ENCODE results near the gene CEP112. TPM values are rescaled to one million over a fixed set of nuclear protein-coding genes. Genes with fewer than 3 reads are reported as not detected.

The CEP112 gene
- total and polyA plus RNA-seq, 2 experiments from 2014 or later = 4.0 to 4.3 TPM

DNA sequence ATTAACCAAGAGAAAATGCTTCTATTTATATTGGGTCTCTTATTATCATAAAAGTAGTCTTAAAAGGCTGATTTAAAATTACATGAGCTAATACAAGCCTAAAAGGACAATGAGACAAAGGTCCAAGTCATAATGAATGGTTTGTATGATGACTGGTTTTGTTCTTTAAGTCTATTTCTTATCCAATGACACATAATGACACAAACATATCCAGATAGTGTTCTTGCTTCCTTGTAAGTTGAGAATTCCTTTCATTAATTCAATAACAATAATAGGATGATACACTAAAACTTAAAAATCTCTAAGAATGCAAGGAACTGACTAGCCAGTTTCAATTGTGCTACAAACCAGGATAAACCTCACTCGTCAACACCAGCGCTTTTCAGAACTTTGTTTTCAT is 244.1 kb downstream of the CEP112 start:
- no peak overlapping the region for H2AFZ ChIP-seq
- TF ChIP-seq, protein P1, sequence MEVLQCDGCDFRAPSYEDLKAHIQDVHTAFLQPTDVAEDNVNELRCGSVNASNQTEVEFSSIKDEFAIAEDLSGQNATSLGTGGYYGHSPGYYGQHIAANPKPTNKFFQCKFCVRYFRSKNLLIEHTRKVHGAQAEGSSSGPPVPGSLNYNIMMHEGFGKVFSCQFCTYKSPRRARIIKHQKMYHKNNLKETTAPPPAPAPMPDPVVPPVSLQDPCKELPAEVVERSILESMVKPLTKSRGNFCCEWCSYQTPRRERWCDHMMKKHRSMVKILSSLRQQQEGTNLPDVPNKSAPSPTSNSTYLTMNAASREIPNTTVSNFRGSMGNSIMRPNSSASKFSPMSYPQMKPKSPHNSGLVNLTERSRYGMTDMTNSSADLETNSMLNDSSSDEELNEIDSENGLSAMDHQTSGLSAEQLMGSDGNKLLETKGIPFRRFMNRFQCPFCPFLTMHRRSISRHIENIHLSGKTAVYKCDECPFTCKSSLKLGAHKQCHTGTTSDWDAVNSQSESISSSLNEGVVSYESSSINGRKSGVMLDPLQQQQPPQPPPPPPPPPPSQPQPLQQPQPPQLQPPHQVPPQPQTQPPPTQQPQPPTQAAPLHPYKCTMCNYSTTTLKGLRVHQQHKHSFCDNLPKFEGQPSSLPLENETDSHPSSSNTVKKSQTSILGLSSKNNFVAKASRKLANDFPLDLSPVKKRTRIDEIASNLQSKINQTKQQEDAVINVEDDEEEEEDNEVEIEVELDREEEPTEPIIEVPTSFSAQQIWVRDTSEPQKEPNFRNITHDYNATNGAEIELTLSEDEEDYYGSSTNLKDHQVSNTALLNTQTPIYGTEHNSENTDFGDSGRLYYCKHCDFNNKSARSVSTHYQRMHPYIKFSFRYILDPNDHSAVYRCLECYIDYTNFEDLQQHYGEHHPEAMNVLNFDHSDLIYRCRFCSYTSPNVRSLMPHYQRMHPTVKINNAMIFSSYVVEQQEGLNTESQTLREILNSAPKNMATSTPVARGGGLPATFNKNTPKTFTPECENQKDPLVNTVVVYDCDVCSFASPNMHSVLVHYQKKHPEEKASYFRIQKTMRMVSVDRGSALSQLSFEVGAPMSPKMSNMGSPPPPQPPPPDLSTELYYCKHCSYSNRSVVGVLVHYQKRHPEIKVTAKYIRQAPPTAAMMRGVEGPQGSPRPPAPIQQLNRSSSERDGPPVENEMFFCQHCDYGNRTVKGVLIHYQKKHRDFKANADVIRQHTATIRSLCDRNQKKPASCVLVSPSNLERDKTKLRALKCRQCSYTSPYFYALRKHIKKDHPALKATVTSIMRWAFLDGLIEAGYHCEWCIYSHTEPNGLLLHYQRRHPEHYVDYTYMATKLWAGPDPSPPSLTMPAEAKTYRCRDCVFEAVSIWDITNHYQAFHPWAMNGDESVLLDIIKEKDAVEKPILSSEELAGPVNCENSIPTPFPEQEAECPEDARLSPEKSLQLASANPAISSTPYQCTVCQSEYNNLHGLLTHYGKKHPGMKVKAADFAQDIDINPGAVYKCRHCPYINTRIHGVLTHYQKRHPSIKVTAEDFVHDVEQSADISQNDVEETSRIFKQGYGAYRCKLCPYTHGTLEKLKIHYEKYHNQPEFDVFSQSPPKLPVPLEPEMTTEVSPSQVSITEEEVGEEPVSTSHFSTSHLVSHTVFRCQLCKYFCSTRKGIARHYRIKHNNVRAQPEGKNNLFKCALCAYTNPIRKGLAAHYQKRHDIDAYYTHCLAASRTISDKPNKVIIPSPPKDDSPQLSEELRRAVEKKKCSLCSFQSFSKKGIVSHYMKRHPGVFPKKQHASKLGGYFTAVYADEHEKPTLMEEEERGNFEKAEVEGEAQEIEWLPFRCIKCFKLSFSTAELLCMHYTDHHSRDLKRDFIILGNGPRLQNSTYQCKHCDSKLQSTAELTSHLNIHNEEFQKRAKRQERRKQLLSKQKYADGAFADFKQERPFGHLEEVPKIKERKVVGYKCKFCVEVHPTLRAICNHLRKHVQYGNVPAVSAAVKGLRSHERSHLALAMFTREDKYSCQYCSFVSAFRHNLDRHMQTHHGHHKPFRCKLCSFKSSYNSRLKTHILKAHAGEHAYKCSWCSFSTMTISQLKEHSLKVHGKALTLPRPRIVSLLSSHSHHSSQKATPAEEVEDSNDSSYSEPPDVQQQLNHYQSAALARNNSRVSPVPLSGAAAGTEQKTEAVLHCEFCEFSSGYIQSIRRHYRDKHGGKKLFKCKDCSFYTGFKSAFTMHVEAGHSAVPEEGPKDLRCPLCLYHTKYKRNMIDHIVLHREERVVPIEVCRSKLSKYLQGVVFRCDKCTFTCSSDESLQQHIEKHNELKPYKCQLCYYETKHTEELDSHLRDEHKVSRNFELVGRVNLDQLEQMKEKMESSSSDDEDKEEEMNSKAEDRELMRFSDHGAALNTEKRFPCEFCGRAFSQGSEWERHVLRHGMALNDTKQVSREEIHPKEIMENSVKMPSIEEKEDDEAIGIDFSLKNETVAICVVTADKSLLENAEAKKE (CRISPR knock-in tag; IDR thresholded peaks at IDR 0.05) = no peak
- no peak for TF ChIP-seq EZH2phosphoT487 (IDR thresholded peaks at IDR 0.05; ENCODE audit: unreplicated experiment)
- TF ChIP-seq, protein P2, sequence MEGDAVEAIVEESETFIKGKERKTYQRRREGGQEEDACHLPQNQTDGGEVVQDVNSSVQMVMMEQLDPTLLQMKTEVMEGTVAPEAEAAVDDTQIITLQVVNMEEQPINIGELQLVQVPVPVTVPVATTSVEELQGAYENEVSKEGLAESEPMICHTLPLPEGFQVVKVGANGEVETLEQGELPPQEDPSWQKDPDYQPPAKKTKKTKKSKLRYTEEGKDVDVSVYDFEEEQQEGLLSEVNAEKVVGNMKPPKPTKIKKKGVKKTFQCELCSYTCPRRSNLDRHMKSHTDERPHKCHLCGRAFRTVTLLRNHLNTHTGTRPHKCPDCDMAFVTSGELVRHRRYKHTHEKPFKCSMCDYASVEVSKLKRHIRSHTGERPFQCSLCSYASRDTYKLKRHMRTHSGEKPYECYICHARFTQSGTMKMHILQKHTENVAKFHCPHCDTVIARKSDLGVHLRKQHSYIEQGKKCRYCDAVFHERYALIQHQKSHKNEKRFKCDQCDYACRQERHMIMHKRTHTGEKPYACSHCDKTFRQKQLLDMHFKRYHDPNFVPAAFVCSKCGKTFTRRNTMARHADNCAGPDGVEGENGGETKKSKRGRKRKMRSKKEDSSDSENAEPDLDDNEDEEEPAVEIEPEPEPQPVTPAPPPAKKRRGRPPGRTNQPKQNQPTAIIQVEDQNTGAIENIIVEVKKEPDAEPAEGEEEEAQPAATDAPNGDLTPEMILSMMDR (conservative IDR thresholded peaks at IDR 0.05; ENCODE audit: low read depth in 2 of 2) = no peak
- TF ChIP-seq POLR2AphosphoS5 (IDR thresholded peaks at IDR 0.05; ENCODE audit: low read depth) = no peak
- no peak for TF ChIP-seq EZH2 (IDR thresholded peaks at IDR 0.05; ENCODE audit: low read depth, unreplicated experiment)
- no peak for TF ChIP-seq NANOG (IDR thresholded peaks at IDR 0.05; ENCODE audit: borderline replicate concordance)
- TF ChIP-seq, protein P3, sequence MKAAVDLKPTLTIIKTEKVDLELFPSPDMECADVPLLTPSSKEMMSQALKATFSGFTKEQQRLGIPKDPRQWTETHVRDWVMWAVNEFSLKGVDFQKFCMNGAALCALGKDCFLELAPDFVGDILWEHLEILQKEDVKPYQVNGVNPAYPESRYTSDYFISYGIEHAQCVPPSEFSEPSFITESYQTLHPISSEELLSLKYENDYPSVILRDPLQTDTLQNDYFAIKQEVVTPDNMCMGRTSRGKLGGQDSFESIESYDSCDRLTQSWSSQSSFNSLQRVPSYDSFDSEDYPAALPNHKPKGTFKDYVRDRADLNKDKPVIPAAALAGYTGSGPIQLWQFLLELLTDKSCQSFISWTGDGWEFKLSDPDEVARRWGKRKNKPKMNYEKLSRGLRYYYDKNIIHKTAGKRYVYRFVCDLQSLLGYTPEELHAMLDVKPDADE (IDR thresholded peaks at IDR 0.05) = no peak
- TF ChIP-seq CREB1 (CRISPR knock-in tag; IDR thresholded peaks at IDR 0.05; ENCODE audit: low read depth) = no peak
- no peak for TF ChIP-seq ZNF114 (CRISPR knock-in tag; IDR thresholded peaks at IDR 0.05)
- TF ChIP-seq, protein P4, sequence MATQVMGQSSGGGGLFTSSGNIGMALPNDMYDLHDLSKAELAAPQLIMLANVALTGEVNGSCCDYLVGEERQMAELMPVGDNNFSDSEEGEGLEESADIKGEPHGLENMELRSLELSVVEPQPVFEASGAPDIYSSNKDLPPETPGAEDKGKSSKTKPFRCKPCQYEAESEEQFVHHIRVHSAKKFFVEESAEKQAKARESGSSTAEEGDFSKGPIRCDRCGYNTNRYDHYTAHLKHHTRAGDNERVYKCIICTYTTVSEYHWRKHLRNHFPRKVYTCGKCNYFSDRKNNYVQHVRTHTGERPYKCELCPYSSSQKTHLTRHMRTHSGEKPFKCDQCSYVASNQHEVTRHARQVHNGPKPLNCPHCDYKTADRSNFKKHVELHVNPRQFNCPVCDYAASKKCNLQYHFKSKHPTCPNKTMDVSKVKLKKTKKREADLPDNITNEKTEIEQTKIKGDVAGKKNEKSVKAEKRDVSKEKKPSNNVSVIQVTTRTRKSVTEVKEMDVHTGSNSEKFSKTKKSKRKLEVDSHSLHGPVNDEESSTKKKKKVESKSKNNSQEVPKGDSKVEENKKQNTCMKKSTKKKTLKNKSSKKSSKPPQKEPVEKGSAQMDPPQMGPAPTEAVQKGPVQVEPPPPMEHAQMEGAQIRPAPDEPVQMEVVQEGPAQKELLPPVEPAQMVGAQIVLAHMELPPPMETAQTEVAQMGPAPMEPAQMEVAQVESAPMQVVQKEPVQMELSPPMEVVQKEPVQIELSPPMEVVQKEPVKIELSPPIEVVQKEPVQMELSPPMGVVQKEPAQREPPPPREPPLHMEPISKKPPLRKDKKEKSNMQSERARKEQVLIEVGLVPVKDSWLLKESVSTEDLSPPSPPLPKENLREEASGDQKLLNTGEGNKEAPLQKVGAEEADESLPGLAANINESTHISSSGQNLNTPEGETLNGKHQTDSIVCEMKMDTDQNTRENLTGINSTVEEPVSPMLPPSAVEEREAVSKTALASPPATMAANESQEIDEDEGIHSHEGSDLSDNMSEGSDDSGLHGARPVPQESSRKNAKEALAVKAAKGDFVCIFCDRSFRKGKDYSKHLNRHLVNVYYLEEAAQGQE (IDR thresholded peaks at IDR 0.05; ENCODE audit: unreplicated experiment) = no peak
- no peak for TF ChIP-seq STAT1 (IDR thresholded peaks at IDR 0.05; ENCODE audit: unreplicated experiment)
- TF ChIP-seq JUNB (IDR thresholded peaks at IDR 0.05; ENCODE audit: unreplicated experiment) = no peak
- TF ChIP-seq ZNF331 (CRISPR knock-in tag; IDR thresholded peaks at IDR 0.05; ENCODE audit: low read depth) = no peak

More for the DNA sequence above, 244.1 kb downstream of the CEP112 start:
- H3K4me2 ChIP-seq = no peak overlapping the region
- no peak overlapping the region for H3K4me3 ChIP-seq
- H3K4me1 ChIP-seq (ENCODE audit: insufficient read depth) = no peaks in the 10 kb centered on the region
- DNase-seq (ENCODE audit: low spot score) = no peak
- H3K79me2 ChIP-seq (replicated peaks; ENCODE audit: insufficient read depth) = no peaks in the 10 kb centered on the region
- H3K4me3 Mint-ChIP-seq = no peak overlapping the region
- H3K4me1 Mint-ChIP-seq = no peaks in the 10 kb centered on the region
- no peaks in the 10 kb centered on the region for H4K20me1 ChIP-seq (replicated peaks; ENCODE audit: insufficient read depth)
- no peaks in the 10 kb centered on the region; the same call in 1 of the 2 replicates for H3K9me2 ChIP-seq (ENCODE audit: insufficient read depth)
- no peaks in the 10 kb centered on the region for H3F3A ChIP-seq (replicated peaks; ENCODE audit: low read depth)
- no peak for ATAC-seq
- no peaks in the 10 kb centered on the region for H3K36me3 ChIP-seq (ENCODE audit: insufficient read depth)
- no peak overlapping the region for H3K27ac Mint-ChIP-seq
- no peaks in the 10 kb centered on the region for H3K27me3 Mint-ChIP-seq (ENCODE audit: insufficient read depth, low read depth, poor library complexity)
- peaks cover 2% of the 10 kb centered on the region; the same call in 1 of the 3 replicates for H3K9me3 Mint-ChIP-seq
- no peaks in the 10 kb centered on the region for H3K27me3 ChIP-seq (ENCODE audit: insufficient read depth)
- H3K36me3 Mint-ChIP-seq (ENCODE audit: low read depth) = no peaks in the 10 kb centered on the region
- no peak overlapping the region for H3K27ac ChIP-seq (ENCODE audit: low read depth)
